H1 (cell line): ENCODE results near the gene ABHD16B. TPM values are rescaled to one million over a fixed set of nuclear protein-coding genes. Genes with fewer than 3 reads are reported as not detected.
A peak's percentile ranks its signal among the peaks of the same experiment; 100 is the strongest.

ENCODE experiments used
- CTCF ChIA-PET: fragments of 300-600 bp; sonication (Branson Sonifier 250); formaldehyde crosslinking; loops from one replicate; lab custom pipeline; 2021; ENCODE audit not compliant: partially characterized antibody; lab: Charles Lee
- POLR2A ChIA-PET: fragments of 300-600 bp; sonication (Branson Sonifier 250); formaldehyde crosslinking; loops from one replicate; lab custom pipeline; 2021; ENCODE audit warnings: inconsistent platforms; ENCODE audit not compliant: partially characterized antibody; lab: Charles Lee
- DNase-seq, 2 experiments: peaks; one replicate each; pipeline versions ENCODE4 v3.0.0 to v3.0.0-alpha.2; 2010 to 2022; ENCODE audit warnings: low spot score in 2 of 2, low read depth in 1 of 2, mixed read lengths in 1 of 2
- FAIRE-seq: peaks from 2 replicates; lab custom pipeline; 2011; peaks lifted over from hg19 to GRCh38; lab: Jason Lieb, UNC
- H2AFZ ChIP-seq: 2 replicates; pipeline ENCODE4 v1.8.1; 2012; ENCODE audit warnings: low read length, inconsistent platforms
- H2AK5ac ChIP-seq: 2 replicates; pipeline ENCODE4 v1.6.1; 2013; ENCODE audit warnings: low read depth, low read length
- H2BK120ac ChIP-seq: replicated peaks from 2 replicates; pipeline ENCODE3; 2013; ENCODE audit warnings: low read depth, low read length, inconsistent platforms
- H2BK12ac ChIP-seq: 2 replicates; pipeline ENCODE4 v1.6.1; 2013; ENCODE audit warnings: low read depth, low read length
- H2BK15ac ChIP-seq: 2 replicates; pipeline ENCODE4 v1.6.1; 2013; ENCODE audit warnings: low read length
- H2BK20ac ChIP-seq: 2 replicates; pipeline ENCODE4 v1.6.1; 2013; ENCODE audit warnings: low read length
- H2BK5ac ChIP-seq: 2 replicates; pipeline ENCODE4 v1.6.1; 2013; ENCODE audit warnings: low read depth, low read length
- H3K14ac ChIP-seq: 2 replicates; pipeline ENCODE4 v1.6.1; 2013; ENCODE audit warnings: inconsistent platforms; ENCODE audit not compliant: insufficient read length
- H3K18ac ChIP-seq: 2 replicates; pipeline ENCODE4 v1.6.1; 2013; ENCODE audit warnings: low read length; ENCODE audit errors: extremely low read depth
- H3K23ac ChIP-seq: 2 replicates; pipeline ENCODE4 v1.6.1; 2013; ENCODE audit warnings: inconsistent platforms; ENCODE audit not compliant: insufficient read length
- H3K23me2 ChIP-seq: 2 replicates; pipeline ENCODE4 v1.6.1; 2013; ENCODE audit warnings: low read depth, low read length
- H3K27ac ChIP-seq: 2 replicates; pipeline ENCODE4 v1.6.1; 2011; ENCODE audit warnings: low read depth, low read length, inconsistent platforms
- H3K27me3 ChIP-seq, 4 experiments: replicated peaks in 1 of 4; 1 replicate in 1 of 4; 2 replicates in 3 of 4; pipeline versions ENCODE4 v1.6.1 to v1.8.1; 2011 to 2013; ENCODE audit warnings: low read length in 3 of 4, mild to moderate bottlenecking in 3 of 4, inconsistent platforms in 2 of 4, mixed read lengths in 2 of 4, moderate library complexity in 1 of 4; ENCODE audit not compliant: control insufficient read depth in 3 of 4, insufficient read depth in 3 of 4; ENCODE audit errors: extremely low read depth in 1 of 4
- H3K36me3 ChIP-seq, 4 experiments: 2 replicates each; pipeline versions ENCODE4 v1.6.1 to v1.8.1; 2011 to 2013; ENCODE audit warnings: mild to moderate bottlenecking in 4 of 4, low read length in 3 of 4, moderate library complexity in 2 of 4, control low read depth in 1 of 4, inconsistent platforms in 1 of 4; ENCODE audit not compliant: insufficient read depth in 4 of 4, control insufficient read depth in 2 of 4
- H3K4ac ChIP-seq: replicated peaks from 2 replicates; pipeline ENCODE3; 2013; ENCODE audit warnings: low read length, low read depth, mixed read lengths, inconsistent platforms; ENCODE audit not compliant: insufficient read length
- H3K4me1 ChIP-seq, 4 experiments: replicated peaks in 1 of 4; 1 replicate in 1 of 4; 2 replicates in 3 of 4; pipeline versions ENCODE4 v1.6.1 to v1.8.1; 2011 to 2013; ENCODE audit warnings: low read length in 3 of 4, inconsistent platforms in 2 of 4, mixed read lengths in 1 of 4; ENCODE audit not compliant: insufficient read depth in 4 of 4, control insufficient read depth in 3 of 4
- H3K4me2 ChIP-seq, 2 experiments: 2 replicates each; pipeline versions ENCODE4 v1.6.1 to v1.8.1; 2011 to 2013; ENCODE audit warnings: low read depth in 2 of 2, low read length in 2 of 2, control low read depth in 1 of 2, inconsistent platforms in 1 of 2, mild to moderate bottlenecking in 1 of 2; ENCODE audit not compliant: insufficient read depth in 1 of 2
- H3K4me3 ChIP-seq, 4 experiments: fragments of 200-600, 300-600 bp in 1 of 4; sonication (generic), shearing (Covaris generic), sonication (Bioruptor Twin) in 1 of 4; 2 replicates each; pipeline versions ENCODE4 v1.5.1 to v1.8.1; 2011 to 2016; ENCODE audit warnings: low read length in 4 of 4, low read depth in 3 of 4, control low read depth in 2 of 4, inconsistent platforms in 2 of 4, mild to moderate bottlenecking in 2 of 4, mixed read lengths in 1 of 4, moderate library complexity in 1 of 4; ENCODE audit not compliant: insufficient read depth in 2 of 4; ENCODE audit errors: extremely low read depth in 1 of 4
- H3K56ac ChIP-seq: replicated peaks from 2 replicates; pipeline ENCODE3; 2013; ENCODE audit warnings: low read depth, mild to moderate bottlenecking, mixed read lengths, low read length, inconsistent platforms; ENCODE audit not compliant: insufficient read length
- H3K79me1 ChIP-seq: 2 replicates; pipeline ENCODE4 v1.6.1; 2013; ENCODE audit warnings: low read depth, low read length, control low read depth
- H3K79me2 ChIP-seq, 2 experiments: 2 replicates each; pipeline versions ENCODE4 v1.6.1 to v1.8.1; 2012 to 2013; ENCODE audit warnings: low read length in 2 of 2, mild to moderate bottlenecking in 2 of 2, inconsistent platforms in 1 of 2; ENCODE audit not compliant: insufficient read depth in 2 of 2, control insufficient read depth in 1 of 2
- H3K9ac ChIP-seq, 4 experiments: replicated peaks in 1 of 4; 1 replicate in 1 of 4; 2 replicates in 3 of 4; pipeline versions ENCODE4 v1.6.1 to v1.8.1; 2011 to 2013; ENCODE audit warnings: low read depth in 3 of 4, low read length in 3 of 4, control low read depth in 2 of 4, mild to moderate bottlenecking in 2 of 4, moderate library complexity in 2 of 4, inconsistent platforms in 1 of 4; ENCODE audit errors: extremely low read depth in 1 of 4
- H3K9me3 ChIP-seq, 2 experiments: 2 replicates each; pipeline versions ENCODE4 v1.6.1 to v1.8.1; 2012 to 2013; ENCODE audit warnings: mild to moderate bottlenecking in 2 of 2, moderate library complexity in 2 of 2, control low read depth in 1 of 2, inconsistent platforms in 1 of 2, low read depth in 1 of 2, low read length in 1 of 2, mixed read lengths in 1 of 2; ENCODE audit not compliant: insufficient read depth in 2 of 2
- H4K20me1 ChIP-seq, 2 experiments: replicated peaks in 1 of 2; 2 replicates each; pipeline versions ENCODE3 to v1.8.1; 2011 to 2013; ENCODE audit warnings: inconsistent platforms in 2 of 2, low read length in 2 of 2, mild to moderate bottlenecking in 1 of 2; ENCODE audit not compliant: insufficient read depth in 2 of 2, control insufficient read depth in 1 of 2
- H4K5ac ChIP-seq: 2 replicates; pipeline ENCODE4 v1.6.1; 2013; ENCODE audit warnings: low read length, low read depth, mixed read lengths, inconsistent platforms; ENCODE audit not compliant: insufficient read length
- H4K8ac ChIP-seq: 2 replicates; pipeline ENCODE4 v1.8.0; 2013; ENCODE audit warnings: mild to moderate bottlenecking, moderate library complexity, low read length, inconsistent platforms; ENCODE audit not compliant: insufficient read depth; ENCODE audit errors: extremely low read depth
- H4K91ac ChIP-seq: replicated peaks from 2 replicates; pipeline ENCODE3; 2013; ENCODE audit warnings: low read length, mixed read lengths, inconsistent platforms; ENCODE audit not compliant: insufficient read length
- EGR1 ChIP-seq: IDR thresholded peaks from 2 replicates; pipeline ENCODE4 v1.6.1; 2011; ENCODE audit warnings: low read depth, low read length, borderline replicate concordance
- SRF ChIP-seq: IDR thresholded peaks from 2 replicates; pipeline ENCODE4 v1.6.1; 2011; ENCODE audit warnings: mild to moderate bottlenecking, low read depth, low read length, moderate library complexity
- YY1 ChIP-seq: IDR thresholded peaks from 2 replicates; pipeline ENCODE4 v1.6.1; 2011; ENCODE audit warnings: low read depth, mild to moderate bottlenecking, low read length
- WGBS, 2 experiments: shearing (Covaris generic) in 1 of 2; methylation state at CpG; one replicate each; pipeline versions ENCODE4 v1.1.6 to v1.1.7; 2013 to 2015; ENCODE audit warnings: low lambda C conversion rate in 2 of 2, mixed read lengths in 2 of 2, inconsistent platforms in 1 of 2, low coverage in 1 of 2, missing lambda C conversion rate in 1 of 2; ENCODE audit not compliant: insufficient replicate concordance in 2 of 2, insufficient coverage in 1 of 2, insufficient read length in 1 of 2; ENCODE audit errors: extremely low coverage in 1 of 2, missing lambda C conversion rate in 1 of 2; 5-methylcytosine and 5-hydroxymethylcytosine counted together
- polyA plus RNA-seq, 7 experiments: library from polyadenylated mRNA; depleted of rRNA in 3 of 7; stranded (reverse) in 5 of 7; unstranded in 2 of 7; fragments of >200 nt in 5 of 7; fragments of 200-250 nt in 2 of 7; gene quantifications; 1 replicate in 5 of 7; 2 replicates in 1 of 7; 4 replicates in 1 of 7; pipeline versions ENCODE4 v1.2.1 to v1.2.3, GENCODE V29; 2011 to 2013; ENCODE audit warnings: missing spikeins in 2 of 7, mixed read lengths in 2 of 7
- total RNA-seq: library from RNA; stranded (reverse); fragmentation: NEBNext Ultra II Directional; extraction: Animal tissue kit (Norgen Biotek cat#: 25700); gene quantifications from 2 replicates; pipeline ENCODE4 v1.2.1, GENCODE V29; 2021

ABHD16B gene
- total and polyA plus RNA-seq, 2 of the 8 experiments (the other 6 are each of a cell fraction or from before 2014, with no cell fraction given): not detected

GRCh38 chr20:63814891-63815614 is 46.2 kb upstream of the ABHD16B start:
- Histone ChIP-seq H3K9ac (no peak overlapping the region; a peak in 1 of 7 replicates), H3K4me1 (peaks cover 0 to 4% (median 1%) of the 10 kb centered on the region in 4 experiments; a peak in 4 of 7 replicates), H4K8ac (no peak overlapping the region), H3K4me3 (no peak overlapping the region), H4K5ac (no peak overlapping the region), H3K79me1 (peaks cover 28% of the 10 kb centered on the region), H2BK120ac (no peak overlapping the region), H3K4me2 (no peak overlapping the region), H2BK20ac (no peak overlapping the region), H3K23ac (no peak overlapping the region), H3K18ac (no peak overlapping the region), H4K91ac (no peak overlapping the region), H3K27me3 (no peaks in the 10 kb centered on the region), H3K4ac (no peak overlapping the region), H3K23me2 (no peaks in the 10 kb centered on the region), H3K27ac (no peak overlapping the region), H2AFZ (no peak overlapping the region), H3K56ac (no peak overlapping the region), H2BK15ac (no peak overlapping the region), H3K79me2 (peaks cover 0 to 40% of the 10 kb centered on the region in 2 experiments; a peak in 3 of 4 replicates), H3K14ac (no peak overlapping the region), H4K20me1 (peaks cover 0 to 19% of the 10 kb centered on the region in 2 experiments), H3K36me3 (no peaks in the 10 kb centered on the region), H2AK5ac (no peak overlapping the region)
- DNase-seq: no peak
- 90% methylated on average over 8 of the region's 8 CpGs; no CpG with 5 or more reads in 1 of the 2 experiments for WGBS, 2 experiments
- no peak for FAIRE-seq
- POLR2A ChIA-PET: interaction anchor here (0.6 kb wide), 1 partner anchor 112 kb away, joined by 3 read pairs; no protein-coding TSS in a partner anchor
- TF ChIP-seq YY1: no peak
- no peak for TF ChIP-seq EGR1
- no peak for TF ChIP-seq SRF
- TF ChIP-seq, all 59 proteins: peak for 0
- no peaks in the 10 kb centered on the region; a peak in 1 of 4 replicates for H3K9me3 ChIP-seq
- H2BK5ac ChIP-seq: peak overlapping the region; percentile 35; the same call in 1 of the 2 replicates
- H2BK12ac ChIP-seq: no peak overlapping the region
- CTCF ChIA-PET: no interaction called here
